ENCODE data around the gene GAS2L1.

Gene GAS2L1

GRCh38 chr22:29327089-29327764 lies 20.8 kb downstream of the GAS2L1 start:
- no peak for DNase-seq (ENCODE audit: low read depth in 2 of 2)

- DNase-seq (ENCODE audit: low read depth in 2 of 2), result no peak
These were observed 21.6 kb downstream of the GAS2L1 start for GRCh38 chr22:29328055-29328454.

- no peak for DNase-seq (ENCODE audit: low read depth in 2 of 2)
These were observed 22.4 kb downstream of the GAS2L1 start for GRCh38 chr22:29328566-29329500.

GRCh38 chr22:29329581-29329980 lies 23.1 kb downstream of the GAS2L1 start:
- DNase-seq (ENCODE audit: low read depth in 2 of 2), result no peak

- DNase-seq (ENCODE audit: low read depth in 2 of 2), result no peak
These were observed 23.8 kb downstream of the GAS2L1 start for GRCh38 chr22:29330291-29330690.

- no peak for DNase-seq (ENCODE audit: low read depth in 2 of 2)
These were observed 24.3 kb downstream of the GAS2L1 start for GRCh38 chr22:29330753-29331152.

- DNase-seq (ENCODE audit: low read depth in 2 of 2), result no peak
These were observed 24.8 kb downstream of the GAS2L1 start for GRCh38 chr22:29331213-29331612.

GRCh38 chr22:29331658-29332300 lies 25.3 kb downstream of the GAS2L1 start:
- DNase-seq (ENCODE audit: low read depth in 2 of 2), result no peak

GRCh38 chr22:29332886-29333496 lies 26.5 kb downstream of the GAS2L1 start:
- DNase-seq (ENCODE audit: low read depth in 2 of 2), result no peak

- DNase-seq (ENCODE audit: low read depth in 2 of 2), result no peak
These were observed 27.7 kb downstream of the GAS2L1 start for GRCh38 chr22:29334148-29334547.

GRCh38 chr22:29334696-29335344 lies 28.4 kb downstream of the GAS2L1 start:
- no peak for DNase-seq (ENCODE audit: low read depth in 2 of 2)

- no peak for DNase-seq (ENCODE audit: low read depth in 2 of 2)
These were observed 29.2 kb downstream of the GAS2L1 start for GRCh38 chr22:29335656-29336055.

- DNase-seq (ENCODE audit: low read depth in 2 of 2), result no peak
These were observed 30.5 kb downstream of the GAS2L1 start for GRCh38 chr22:29336751-29337490.

- no peak for DNase-seq (ENCODE audit: low read depth in 2 of 2)
These were observed 31.3 kb downstream of the GAS2L1 start for GRCh38 chr22:29337631-29338284.

- no peak for DNase-seq (ENCODE audit: low read depth in 2 of 2)
These were observed 31.9 kb downstream of the GAS2L1 start for GRCh38 chr22:29338398-29338797.

GRCh38 chr22:29339381-29340235 lies 33.2 kb downstream of the GAS2L1 start:
- no peak for DNase-seq (ENCODE audit: low read depth in 2 of 2)

- DNase-seq (ENCODE audit: low read depth in 2 of 2), result no peak
These were observed 34.1 kb downstream of the GAS2L1 start for GRCh38 chr22:29340566-29340965.

- DNase-seq (ENCODE audit: low read depth in 2 of 2), result no peak
These were observed 34.8 kb downstream of the GAS2L1 start for GRCh38 chr22:29341056-29341848.

- no peak for DNase-seq (ENCODE audit: low read depth in 2 of 2)
These were observed 35.3 kb downstream of the GAS2L1 start for GRCh38 chr22:29341849-29342127.
